ENCODE data around the gene PLCB3.

The PLCB3 gene

GRCh38 chr11:64290352-64291261, 39.3 kb downstream of the PLCB3 start:
- no peak for DNase-seq

- DNase-seq, result no peak
Measured at GRCh38 chr11:64291262-64291751, 40.0 kb downstream of the PLCB3 start, which contains the start of gene KCNK4. KCNK4 (plus strand) TSS chr11:64291302; CDS start chr11:64293019, 1,717 bp downstream.

- no peak for DNase-seq
Measured at GRCh38 chr11:64291752-64292459, 40.6 kb downstream of the PLCB3 start.

- no peak for DNase-seq
Measured at GRCh38 chr11:64292460-64293254, 41.3 kb downstream of the PLCB3 start.

- DNase-seq, result no peak
Measured at GRCh38 chr11:64294774-64295173, 43.4 kb downstream of the PLCB3 start.

- DNase-seq, result no peak
Measured at GRCh38 chr11:64295760-64296159, 44.4 kb downstream of the PLCB3 start.

- DNase-seq, result no peak
Measured at GRCh38 chr11:64296236-64296635, 44.9 kb downstream of the PLCB3 start.

GRCh38 chr11:64296830-64297698, 45.7 kb downstream of the PLCB3 start:
- no peak for DNase-seq

GRCh38 chr11:64297699-64298358, 46.5 kb downstream of the PLCB3 start:
- peak; percentile 80 for DNase-seq

- peak; percentile 11 for DNase-seq
Measured at GRCh38 chr11:64298966-64299846, 47.9 kb downstream of the PLCB3 start.

- DNase-seq, result peak; percentile 25
Measured at GRCh38 chr11:64299847-64300648, 48.7 kb downstream of the PLCB3 start, which contains the start of gene CATSPERZ. CATSPERZ (plus strand) TSS chr11:64300358; CDS start chr11:64300411, 53 bp downstream.

GRCh38 chr11:64303109-64304031, 52.0 kb downstream of the PLCB3 start:
- DNase-seq, result no peak

- DNase-seq, result no peak
Measured at GRCh38 chr11:64304032-64304315, 52.6 kb downstream of the PLCB3 start.

GRCh38 chr11:64304316-64305072, 53.2 kb downstream of the PLCB3 start:
- peak; percentile 95 for DNase-seq

- peak; percentile 100 for DNase-seq
Measured at GRCh38 chr11:64305075-64305690, 53.9 kb downstream of the PLCB3 start, which contains the start of gene ESRRA. ESRRA (plus strand) TSS chr11:64305524; CDS start chr11:64307180, 1,656 bp downstream.

GRCh38 chr11:64305691-64306562, 54.6 kb downstream of the PLCB3 start:
- DNase-seq, result peak; percentile 61

Data from NCI-H345 (cell line).